Mesodermal cell (in vitro differentiated cells): Measurements from ENCODE around the gene CHDH.

Experiments used
- H3K27ac ChIP-seq: 2 replicates; pipeline ENCODE4 v1.7.0; 2013; ENCODE audit warnings: mild to moderate bottlenecking, low read depth, low read length, moderate library complexity; ENCODE audit not compliant: severe bottlenecking
- H3K36me3 ChIP-seq: 2 replicates; pipeline ENCODE4 v1.7.1; 2013; ENCODE audit warnings: mild to moderate bottlenecking, low read length, moderate library complexity; ENCODE audit not compliant: control insufficient read depth, insufficient read depth
- H3K4me1 ChIP-seq: one replicate; pipeline ENCODE4 v1.7.1; 2013; ENCODE audit warnings: mild to moderate bottlenecking, low read length; ENCODE audit not compliant: insufficient read depth, control insufficient read depth, poor library complexity, severe bottlenecking
- H3K4me3 ChIP-seq: 2 replicates; pipeline ENCODE4 v1.7.0; 2013; ENCODE audit warnings: low read length, control low read depth, mild to moderate bottlenecking; ENCODE audit not compliant: insufficient read depth, poor library complexity, severe bottlenecking; ENCODE audit errors: extremely low read depth
- H3K9me3 ChIP-seq: 2 replicates; pipeline ENCODE4 v1.7.1; 2013; ENCODE audit warnings: mild to moderate bottlenecking, low read length, moderate library complexity; ENCODE audit not compliant: control insufficient read depth
- WGBS, 2 experiments: methylation state at CpG; one replicate each; pipeline ENCODE4 v1.1.5; 2013; ENCODE audit warnings: missing lambda C conversion rate in 2 of 2; ENCODE audit not compliant: insufficient coverage in 2 of 2; 5-methylcytosine and 5-hydroxymethylcytosine counted together

The CHDH gene

GRCh38 chr3:53817211-53817610 lies 29.0 kb downstream of the CHDH start:
- WGBS, 2 experiments = 89 to 90% methylated on average over 5 of the region's 6 CpGs
- H3K27ac ChIP-seq = no peak overlapping the region
- no peaks in the 10 kb centered on the region for H3K36me3 ChIP-seq
- no peaks in the 10 kb centered on the region for H3K9me3 ChIP-seq
- H3K4me3 ChIP-seq = no peak overlapping the region
- no peaks in the 10 kb centered on the region for H3K4me1 ChIP-seq

DNA sequence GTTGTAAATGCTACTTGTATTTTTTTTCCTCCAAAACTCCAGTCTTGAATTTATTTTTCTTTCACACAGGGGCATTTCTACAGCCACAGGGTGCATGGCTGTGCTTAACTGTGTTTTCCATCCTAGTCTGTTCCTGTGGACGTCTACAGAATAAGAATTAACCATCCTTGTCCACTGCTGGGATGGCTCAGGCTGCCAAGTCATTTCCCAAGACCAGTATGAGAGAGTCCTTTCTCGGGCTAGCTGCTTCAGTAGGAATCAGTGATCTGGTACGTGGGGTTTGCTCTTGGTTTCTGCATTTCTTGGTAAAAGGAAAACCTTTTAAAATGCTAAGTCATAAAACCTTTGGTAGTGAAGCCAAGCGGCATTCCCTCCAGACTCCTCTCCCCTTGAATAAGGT lies 29.8 kb downstream of the CHDH start:
- WGBS, 2 experiments = 86 to 95% methylated on average over 1 to 2 of the region's 4 CpGs
- Histone ChIP-seq H3K9me3 (no peaks in the 10 kb centered on the region), H3K36me3 (no peaks in the 10 kb centered on the region), H3K27ac (no peak overlapping the region), H3K4me3 (no peak overlapping the region), H3K4me1 (no peaks in the 10 kb centered on the region)

DNA sequence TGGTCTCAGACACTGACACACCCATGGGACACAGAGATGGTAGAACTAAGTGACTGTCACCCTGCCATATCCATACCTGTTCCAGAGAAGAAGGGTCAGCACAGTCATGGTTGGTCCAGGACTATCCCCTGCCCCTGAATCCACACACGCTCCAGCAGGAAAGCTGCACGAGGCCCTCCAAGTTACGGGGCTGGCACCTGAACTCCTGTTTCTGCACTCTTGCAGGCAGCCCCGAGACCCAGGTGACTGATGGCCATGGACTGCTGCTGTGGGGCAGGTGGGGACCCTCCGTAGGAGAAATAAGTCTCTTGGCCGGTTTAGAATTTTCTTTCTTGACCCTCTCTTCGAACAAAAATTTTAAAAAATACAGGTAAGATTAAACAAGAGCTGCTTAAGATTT lies 30.6 kb downstream of the CHDH start:
- Histone ChIP-seq H3K4me3 (no peak overlapping the region), H3K9me3 (no peaks in the 10 kb centered on the region), H3K4me1 (no peaks in the 10 kb centered on the region), H3K36me3 (no peaks in the 10 kb centered on the region), H3K27ac (no peak overlapping the region)
- 94 to 96% methylated on average over 5 to 6 of the region's 7 CpGs for WGBS, 2 experiments

- no peak overlapping the region for H3K27ac ChIP-seq
- 92 to 100% methylated on average over 3 to 4 of the region's 4 CpGs for WGBS, 2 experiments
- H3K4me3 ChIP-seq = no peak overlapping the region
- no peaks in the 10 kb centered on the region for H3K9me3 ChIP-seq
- H3K4me1 ChIP-seq = no peaks in the 10 kb centered on the region
- H3K36me3 ChIP-seq = no peaks in the 10 kb centered on the region
Observed at GRCh38 chr3:53815067-53815466, 31.2 kb downstream of the CHDH start.

GRCh38 chr3:53813876-53814275 lies 32.3 kb downstream of the CHDH start:
- Histone ChIP-seq H3K4me1 (no peaks in the 10 kb centered on the region), H3K27ac (no peak overlapping the region), H3K4me3 (no peak overlapping the region), H3K36me3 (no peaks in the 10 kb centered on the region), H3K9me3 (no peaks in the 10 kb centered on the region)
- WGBS, 2 experiments = 89 to 96% methylated on average over 10 of the region's 10 CpGs

- Histone ChIP-seq H3K4me3 (no peak overlapping the region), H3K27ac (no peak overlapping the region), H3K4me1 (no peaks in the 10 kb centered on the region), H3K36me3 (no peaks in the 10 kb centered on the region), H3K9me3 (no peaks in the 10 kb centered on the region)
- WGBS, 2 experiments = 91 to 92% methylated on average over 5 of the region's 5 CpGs
Observed at GRCh38 chr3:53813229-53813628, 33.0 kb downstream of the CHDH start.

DNA sequence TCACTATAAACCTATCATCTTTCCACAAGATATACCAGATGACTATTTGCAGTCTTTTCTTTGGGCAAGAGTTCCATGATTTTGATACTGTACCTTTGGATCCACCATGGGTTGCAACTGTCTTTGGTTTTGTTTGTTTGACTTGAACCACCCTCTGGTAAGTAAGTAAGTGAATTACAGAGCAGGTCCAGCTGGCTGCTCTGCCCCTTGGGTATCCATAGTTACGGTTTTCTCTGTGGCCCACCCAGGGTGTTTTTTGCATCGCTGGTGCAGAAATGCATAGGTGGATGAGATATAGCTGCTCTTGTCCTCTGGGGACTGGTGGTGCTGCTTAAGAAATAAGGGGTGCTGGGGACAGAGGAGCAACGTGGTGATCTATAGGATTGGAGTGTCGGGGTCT lies 33.8 kb downstream of the CHDH start:
- no peaks in the 10 kb centered on the region for H3K36me3 ChIP-seq
- 68 to 93% methylated on average over 2 to 4 of the region's 4 CpGs for WGBS, 2 experiments
- H3K27ac ChIP-seq = no peak overlapping the region
- no peak overlapping the region for H3K4me3 ChIP-seq
- H3K9me3 ChIP-seq = no peaks in the 10 kb centered on the region
- no peaks in the 10 kb centered on the region for H3K4me1 ChIP-seq

- Histone ChIP-seq H3K4me1 (peaks cover 3% of the 10 kb centered on the region), H3K36me3 (no peaks in the 10 kb centered on the region), H3K9me3 (no peaks in the 10 kb centered on the region), H3K27ac (no peak overlapping the region), H3K4me3 (no peak overlapping the region)
- 92 to 95% methylated on average over 18 to 23 of the region's 24 CpGs for WGBS, 2 experiments
Observed at GRCh38 chr3:53811143-53811927, 34.9 kb downstream of the CHDH start.

GRCh38 chr3:53809764-53810400 lies 36.3 kb downstream of the CHDH start:
- Histone ChIP-seq H3K27ac (no peak overlapping the region), H3K4me1 (peaks cover 12% of the 10 kb centered on the region), H3K36me3 (no peaks in the 10 kb centered on the region), H3K4me3 (no peak overlapping the region), H3K9me3 (no peaks in the 10 kb centered on the region)
- 93 to 94% methylated on average over 21 to 28 of the region's 28 CpGs for WGBS, 2 experiments

- no peaks in the 10 kb centered on the region for H3K9me3 ChIP-seq
- no peak overlapping the region for H3K4me3 ChIP-seq
- 92 to 93% methylated on average over 10 to 12 of the region's 12 CpGs for WGBS, 2 experiments
- H3K4me1 ChIP-seq = peaks cover 18% of the 10 kb centered on the region
- H3K36me3 ChIP-seq = no peaks in the 10 kb centered on the region
- H3K27ac ChIP-seq = no peak overlapping the region
Observed at GRCh38 chr3:53809267-53809666, 37.0 kb downstream of the CHDH start.

- Histone ChIP-seq H3K36me3 (no peaks in the 10 kb centered on the region), H3K4me3 (no peak overlapping the region), H3K9me3 (no peaks in the 10 kb centered on the region), H3K27ac (no peak overlapping the region), H3K4me1 (peaks cover 22% of the 10 kb centered on the region)
- 98 to 99% methylated on average over 9 to 11 of the region's 13 CpGs for WGBS, 2 experiments
Observed at GRCh38 chr3:53808496-53808895, 37.7 kb downstream of the CHDH start.
